Astrocyte of the cerebellum (primary cell): ENCODE data around the gene HOXA5.
A peak's percentile ranks its signal among the peaks of the same experiment; 100 is the strongest.

Experiments
- DNase-seq: peaks from one replicate; pipeline ENCODE4 v3.0.0-alpha.2; 2011; ENCODE audit warnings: low read depth
- H3K4me3 ChIP-seq: 2 replicates; pipeline ENCODE4 v1.5.1; 2011; ENCODE audit warnings: mild to moderate bottlenecking, low read depth, low read length, moderate library complexity
- CTCF ChIP-seq: IDR thresholded peaks from 2 replicates; pipeline ENCODE4 v1.5.1; 2012; ENCODE audit warnings: low read length, low read depth, moderate library complexity, mild to moderate bottlenecking; ENCODE audit errors: missing control alignments
- in situ Hi-C: cut with HindIII; loops from 2 replicates; pipeline ENCODE4 v1.10.0; 2017; ENCODE audit warnings: low sequenced_read_pairs

The HOXA5 gene

GRCh38 chr7:27131390-27131819, 12.1 kb downstream of the HOXA5 start:
- in situ Hi-C loops: no loop called here
- no peak for TF ChIP-seq CTCF
- peak overlapping the region; percentile 42 for H3K4me3 ChIP-seq
- DNase-seq: no peak

- no peak for TF ChIP-seq CTCF
- peak within 1 kb of the TSS; percentile 42 for H3K4me3 ChIP-seq
- DNase-seq: no peak
- in situ Hi-C loops: no loop called here
Measured at GRCh38 chr7:27130540-27131389, 12.7 kb downstream of the HOXA5 start, which contains the start of gene HOXA4. Gene HOXA4, minus strand, starts transcription at chr7:27130757. Its CDS starts 24 bp downstream, at chr7:27130733.

GRCh38 chr7:27129729-27130539, 13.5 kb downstream of the HOXA5 start:
- in situ Hi-C loops: no loop called here
- H3K4me3 ChIP-seq: peak overlapping the region; percentile 42
- no peak for TF ChIP-seq CTCF
- DNase-seq: no peak

- in situ Hi-C loops: no loop called here
- no peak for TF ChIP-seq CTCF
- no peak for DNase-seq
- H3K4me3 ChIP-seq: peak overlapping the region; percentile 42
Measured at GRCh38 chr7:27128776-27129728, 14.4 kb downstream of the HOXA5 start.

GRCh38 chr7:27128034-27128433, 15.4 kb downstream of the HOXA5 start:
- in situ Hi-C loops: no loop called here
- no peak overlapping the region for H3K4me3 ChIP-seq
- no peak for DNase-seq
- no peak for TF ChIP-seq CTCF
